ENCODE results near the gene ZNF484.
"Not testable (repeated sequence)": the region's sequence is repeated elsewhere in the genome, so short reads cannot be mapped to it uniquely, and the experiment has no call there.

The ZNF484 gene

DNA sequence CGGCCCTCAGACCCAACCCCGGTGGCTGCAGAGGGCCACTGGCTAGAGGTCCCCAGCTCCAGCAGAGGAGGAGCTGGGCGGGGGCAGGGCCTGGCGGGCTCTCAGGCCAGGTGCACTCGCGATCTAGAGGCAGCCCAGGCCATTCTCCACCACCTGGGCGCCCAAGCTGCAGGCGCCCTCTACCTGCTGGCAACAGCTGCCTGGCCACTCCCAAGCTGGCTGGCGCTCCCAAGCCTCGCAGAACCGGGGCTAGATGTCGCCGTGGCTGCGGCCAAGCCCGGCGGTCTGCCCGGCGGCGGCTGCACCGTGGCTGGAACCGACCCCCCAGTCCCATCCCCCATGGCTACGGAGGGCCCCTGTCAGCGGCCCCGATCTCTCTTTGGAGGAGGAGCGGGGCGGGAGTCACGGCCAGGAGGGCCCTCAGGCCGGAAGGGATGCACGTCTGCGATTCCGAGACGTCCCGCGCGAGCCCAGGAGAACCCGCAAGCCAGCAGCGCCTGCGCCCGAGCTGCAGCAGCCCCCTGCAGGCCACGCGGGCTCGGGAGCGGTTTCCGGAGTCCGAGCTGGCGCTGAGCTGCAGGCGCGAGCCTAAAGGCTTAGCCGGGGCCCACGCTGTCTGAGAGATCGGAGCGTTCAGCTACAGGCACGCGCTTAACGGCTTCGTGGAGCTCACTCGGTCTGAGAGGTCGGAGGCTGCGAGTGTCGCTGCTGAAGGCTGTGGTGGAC, 68.9 kb downstream of the ZNF484 start:
- TF ChIP-seq POLR2A (IDR thresholded peaks at IDR 0.05; ENCODE audit: low read depth, low read length) = no peak
- FAIRE-seq = no peak
- DNase-seq (ENCODE audit: insufficient read length, low spot score) = no peak

DNA sequence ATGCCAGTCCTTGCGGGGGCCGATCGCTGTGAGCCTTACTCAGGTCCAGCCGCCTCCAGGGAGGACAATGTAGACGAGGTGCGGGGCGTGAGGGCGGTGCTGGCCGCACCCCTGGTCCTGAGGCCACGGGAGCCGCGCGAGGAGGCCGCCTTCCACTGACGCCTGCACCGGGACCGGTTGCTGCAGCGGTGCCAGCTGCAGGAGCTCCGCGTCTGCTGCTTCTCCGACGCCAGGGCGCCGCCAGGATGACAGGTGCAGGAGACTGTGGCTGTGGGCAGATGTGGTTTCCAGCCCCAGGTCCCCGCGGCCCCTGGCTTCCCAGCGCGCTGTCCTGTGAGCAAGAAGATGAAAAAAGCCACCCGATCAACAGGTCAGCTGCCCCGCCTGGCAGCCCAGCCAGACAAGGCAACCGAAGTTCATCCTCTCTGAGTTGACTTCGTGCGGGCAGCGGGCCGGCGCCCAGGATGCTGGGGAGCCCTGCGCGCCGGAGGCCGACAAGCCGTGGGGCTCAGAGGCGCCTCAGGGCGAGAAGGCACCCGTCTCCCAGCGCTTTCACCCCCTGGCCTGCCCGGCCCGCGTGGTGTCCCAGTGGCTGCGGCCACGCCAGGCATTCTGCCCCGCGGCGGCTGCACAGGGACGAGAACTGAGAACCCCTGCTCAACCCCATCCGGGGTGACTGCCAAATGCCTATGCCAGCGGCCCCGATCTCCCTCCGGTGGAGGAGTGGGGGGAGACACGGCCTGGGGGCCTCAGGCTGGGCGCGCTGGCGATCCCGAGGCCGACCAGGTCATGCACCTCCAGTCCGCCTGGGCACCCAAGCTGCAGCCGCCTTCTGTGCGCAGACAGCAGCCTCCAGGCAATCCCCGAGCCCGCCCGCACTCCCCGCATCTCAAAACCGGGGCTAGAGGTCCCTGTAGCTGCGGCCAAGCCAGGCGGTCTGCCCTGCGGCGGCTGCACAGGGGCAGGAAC, 69.8 kb downstream of the ZNF484 start:
- TF ChIP-seq POLR2A (IDR thresholded peaks at IDR 0.05; ENCODE audit: low read depth, low read length) = no peak
- no peak for DNase-seq (ENCODE audit: insufficient read length, low spot score)
- FAIRE-seq = no peak

DNA sequence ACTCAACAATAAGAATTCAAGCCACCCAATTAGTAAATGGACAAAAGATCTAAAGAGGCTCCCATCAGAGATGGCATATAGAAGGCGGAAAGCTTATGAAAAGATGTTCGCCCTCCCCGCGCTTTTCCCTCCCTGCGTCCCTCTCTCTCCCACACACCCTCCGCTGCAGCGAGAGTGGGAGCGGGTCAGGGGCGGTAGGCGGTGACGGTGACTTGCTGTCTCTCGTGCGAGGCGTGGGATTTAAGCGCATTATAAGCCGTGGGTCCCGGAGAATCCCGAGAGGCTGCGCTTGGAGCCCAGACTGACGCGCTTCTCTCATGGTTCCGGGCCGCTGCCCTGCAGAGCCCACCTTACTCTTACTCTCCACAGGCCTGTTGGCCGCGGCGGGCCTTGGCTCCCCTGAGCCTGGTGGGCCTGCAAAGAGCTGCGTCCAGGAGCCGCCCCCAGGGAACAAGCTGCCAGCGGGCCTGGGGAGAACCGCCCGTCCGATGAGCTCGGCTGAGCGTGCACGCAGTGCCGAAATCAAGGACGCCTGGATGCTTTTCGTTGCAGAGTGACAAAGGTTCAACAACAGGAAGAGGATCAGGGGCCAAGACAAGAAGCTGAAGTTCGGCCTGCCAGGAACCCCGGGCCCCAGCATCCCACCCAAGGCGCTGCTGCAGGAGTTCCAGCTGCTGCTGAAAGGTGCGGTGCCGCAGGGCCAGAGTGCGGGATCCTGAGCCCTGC, 70.6 kb downstream of the ZNF484 start:
- no peak for FAIRE-seq
- no peak for DNase-seq (ENCODE audit: insufficient read length, low spot score)
- TF ChIP-seq POLR2A (IDR thresholded peaks at IDR 0.05; ENCODE audit: low read depth, low read length) = no peak

DNA sequence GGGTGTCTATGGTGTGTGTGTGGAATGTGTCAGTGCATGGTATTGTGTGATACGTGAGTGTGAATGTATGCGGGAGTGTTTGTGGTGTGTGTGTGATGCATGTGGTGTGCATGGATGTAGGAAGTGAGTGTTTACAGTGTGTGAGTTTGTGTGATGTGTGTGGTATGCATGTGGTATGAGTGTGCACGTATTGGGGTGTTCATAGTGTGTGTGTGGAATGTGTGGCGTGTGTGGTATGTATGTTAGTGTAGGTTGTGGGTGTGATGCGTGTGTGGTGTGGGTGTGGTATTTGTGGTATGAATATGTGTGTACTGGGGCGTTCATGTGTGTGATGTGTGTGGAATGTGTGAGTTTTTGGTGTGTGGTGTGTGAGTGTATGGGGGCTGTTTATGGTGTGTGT, 73.1 kb downstream of the ZNF484 start:
- no peak for TF ChIP-seq POLR2A (IDR thresholded peaks at IDR 0.05; ENCODE audit: low read depth, low read length)
- FAIRE-seq = no peak
- DNase-seq (ENCODE audit: insufficient read length, low spot score) = no peak

DNA sequence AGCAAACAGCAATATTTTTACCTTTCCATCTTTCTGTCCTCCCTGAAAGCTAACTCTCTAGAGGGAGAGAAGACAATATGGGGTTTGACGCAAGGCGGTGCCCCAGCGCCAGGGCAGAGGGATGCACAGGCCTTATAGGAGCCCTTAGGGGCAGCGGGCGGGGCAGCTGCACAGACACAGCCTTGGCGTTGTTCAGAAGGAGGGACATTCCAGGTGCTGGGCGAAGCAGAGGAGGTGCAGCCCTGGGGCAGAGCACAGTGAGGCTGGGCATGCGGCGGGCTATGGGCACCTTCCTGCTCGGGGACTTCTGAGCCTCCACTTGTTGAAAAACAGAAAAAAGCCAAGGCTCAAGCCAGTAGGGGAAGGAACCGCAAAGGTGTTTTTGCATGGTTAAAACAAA, 79.5 kb downstream of the ZNF484 start:
- DNase-seq (ENCODE audit: insufficient read length, low spot score) (no peak), FAIRE-seq (no peak)
- TF ChIP-seq POLR2A (IDR thresholded peaks at IDR 0.05; ENCODE audit: low read depth, low read length) = no peak

DNA sequence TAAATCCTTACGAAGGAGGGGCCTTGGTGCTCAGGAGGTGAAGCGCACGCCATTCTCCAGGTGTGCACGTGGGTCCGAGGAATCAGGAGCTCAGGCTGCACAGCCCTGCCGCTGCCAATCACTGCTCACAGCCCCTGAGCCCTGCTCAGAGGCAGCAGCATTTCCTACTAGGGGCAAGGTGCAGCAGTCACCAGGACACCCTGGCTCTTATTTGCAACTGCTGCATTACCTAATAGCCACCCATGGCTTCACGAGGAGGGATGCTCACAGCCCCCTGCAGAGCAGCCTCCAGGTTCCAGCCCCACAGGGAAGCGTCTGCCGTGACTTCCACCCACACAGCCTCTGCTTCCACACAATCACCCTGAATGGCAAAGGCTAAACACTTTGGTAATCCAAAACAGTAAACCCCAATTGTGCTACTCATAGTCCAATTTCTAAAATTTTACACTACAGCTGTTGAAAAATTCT, 81.5 kb downstream of the ZNF484 start:
- not testable (repeated sequence) for FAIRE-seq; DNase-seq (ENCODE audit: insufficient read length, low spot score)

DNA sequence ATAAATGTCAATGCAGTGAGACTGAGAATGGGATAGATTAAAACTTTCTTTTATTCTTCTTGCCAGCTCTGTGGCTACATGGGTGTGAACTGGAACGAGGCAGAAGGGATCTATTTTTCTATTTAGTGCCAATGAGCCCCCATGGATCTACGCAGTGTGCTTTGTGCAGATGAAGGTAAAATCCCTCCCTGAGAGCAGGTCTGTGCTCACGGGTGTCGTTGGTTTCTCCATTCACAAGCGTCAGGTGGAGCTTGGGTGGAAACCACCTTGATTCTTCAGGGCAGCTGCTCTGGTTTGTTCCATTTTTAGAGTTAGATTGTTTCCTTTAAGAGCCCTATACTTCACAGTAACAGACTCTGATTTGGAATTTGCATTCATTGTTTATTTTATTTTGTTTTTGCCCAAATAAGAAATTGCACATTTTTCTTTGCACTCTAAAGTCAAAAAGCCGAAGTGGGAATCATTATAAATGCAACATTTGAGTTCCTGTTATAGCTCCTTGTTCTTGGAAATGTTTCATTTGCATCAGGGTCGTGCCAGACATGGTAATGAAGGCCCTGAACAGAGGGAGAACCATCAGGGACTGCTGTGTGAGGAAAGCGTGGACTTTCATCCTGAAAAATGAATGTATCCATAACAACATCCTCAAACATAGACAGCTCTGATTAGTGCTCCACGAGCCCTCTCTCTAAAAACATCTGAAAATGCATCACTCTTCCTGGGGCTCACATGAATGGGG, 82.1 kb downstream of the ZNF484 start:
- no peak for DNase-seq (ENCODE audit: insufficient read length, low spot score)
- TF ChIP-seq POLR2A (IDR thresholded peaks at IDR 0.05; ENCODE audit: low read depth, low read length) = no peak
- FAIRE-seq = no peak
